GM19455 (cell line): Measurements from ENCODE around the gene COL1A2.

ENCODE experiments used
- ATAC-seq: cut with Tn5 transposase; IDR thresholded peaks from one replicate; pipeline ENCODE4 v1.9.1; 2021; ENCODE audit not compliant: unreplicated experiment

The COL1A2 gene

GRCh38 chr7:94477878-94478277 is 83.2 kb downstream of the COL1A2 start:
- ATAC-seq = no peak

- no peak for ATAC-seq
Observed at GRCh38 chr7:94478648-94479214, 84.0 kb downstream of the COL1A2 start.
